Ovary (tissue), 9 donors: ENCODE measurements around the gene PABPN1. TPM values are rescaled to one million over a fixed set of nuclear protein-coding genes. Genes with fewer than 3 reads are reported as not detected.

Experiments used
- DNase-seq, 5 donors: peaks; one replicate each; pipeline ENCODE4 v3.0.0-alpha.2; 2019 to 2020
- H3K27ac ChIP-seq, 2 donors: fragments of 200-600 bp; one replicate each; pipeline versions ENCODE4 v1.5.1 to v1.8.0; 2019 to 2022
- H3K27me3 ChIP-seq: fragments of 200-600 bp; one replicate; pipeline ENCODE4 v1.8.0; 2022
- H3K36me3 ChIP-seq: fragments of 200-600 bp; sonication (generic); one replicate; pipeline ENCODE4 v1.5.1; 2019
- H3K4me1 ChIP-seq: one replicate; pipeline ENCODE4 v1.8.1; 2013; ENCODE audit warnings: mild to moderate bottlenecking, moderate library complexity; ENCODE audit not compliant: insufficient read depth
- H3K4me3 ChIP-seq: fragments of 200-600 bp; sonication (generic); one replicate; pipeline ENCODE4 v1.5.1; 2017
- H3K9me3 ChIP-seq, 2 donors: fragments of 200-600 bp in 1 of 2; sonication (generic) in 1 of 2; one replicate each; pipeline versions ENCODE4 v1.5.1 to v1.8.1; 2013 to 2019; ENCODE audit warnings: mild to moderate bottlenecking in 1 of 2, moderate library complexity in 1 of 2
- EP300 ChIP-seq: sonication (generic); formaldehyde crosslinking; IDR thresholded peaks from one replicate; pipeline ENCODE4 v1.6.1; 2017; ENCODE audit warnings: antibody characterized with exemption
- POLR2A ChIP-seq: fragments of 450-650 bp; IDR thresholded peaks from one replicate; pipeline ENCODE4 v1.6.1; 2017; ENCODE audit warnings: antibody characterized with exemption, mild to moderate bottlenecking, moderate library complexity
- WGBS, 3 donors: extraction: QIAGEN DNeasy Blood & Tissue Kit in 1 of 3; methylation state at CpG; one replicate each; pipeline versions ENCODE4 v1.1.5 to v1.1.7; 2013 to 2017; 5-methylcytosine and 5-hydroxymethylcytosine counted together
- intact Hi-C, 4 donors: fragments of 100-400 bp; cut with DNase I; formaldehyde crosslinking; loops; one replicate each; pipeline versions ENCODE4 v1.11.0 to v1.15.1; 2022 to 2023
- polyA plus RNA-seq, 2 donors: library from polyadenylated mRNA; stranded (reverse); fragments of 200-250 nt in 1 of 2; fragments of 350-450 nt in 1 of 2; fragmentation: Illumina TruSeq in 1 of 2; extraction: RNeasy Lipid Tissue Mini Kit (QIAGEN cat#74804) in 1 of 2; gene quantifications; one replicate each; pipeline ENCODE4 v1.2.3, GENCODE V29; 2013 to 2014
- total RNA-seq, 7 donors: library from RNA; depleted of rRNA in 2 of 7; stranded (reverse); fragments of >200 nt in 2 of 7; fragmentation: NEBNext Ultra II Directional in 3 of 7; extraction: Animal tissue kit (Norgen Biotek cat#: 25700) in 3 of 7; gene quantifications; one replicate each; pipeline versions ENCODE4 v1.1.0 to v1.2.4, GENCODE V29; 2016 to 2023
- TF ChIP-seq, protein P1 (sequence below), 3 donors: fragments of 450-650 bp in 2 of 3; fragments of 200-600 bp in 1 of 3; IDR thresholded peaks; one replicate each; pipeline versions ENCODE4 v1.5.1 to v1.8.0; 2016 to 2022; ENCODE audit warnings: antibody characterized with exemption in 3 of 3, mild to moderate bottlenecking in 1 of 3
- donor health status: DM: no; HTN: no; CAD: no; lungs with moderate emphysema.
- donor health status: DM: no; HTN: no; CAD: no.
- donor health status: Bipolar disorder and iron deficiency.
- donor health status: DM: yes; HTN: yes; CAD: no.
- donor health status: DM: no; HTN: no; CAD: no.
- donor health status: DM: yes; HTN: yes; CAD: no.

PABPN1 gene
- total and polyA plus RNA-seq, 9 donors, result 37.2 to 164 (median 136) TPM

DNA sequence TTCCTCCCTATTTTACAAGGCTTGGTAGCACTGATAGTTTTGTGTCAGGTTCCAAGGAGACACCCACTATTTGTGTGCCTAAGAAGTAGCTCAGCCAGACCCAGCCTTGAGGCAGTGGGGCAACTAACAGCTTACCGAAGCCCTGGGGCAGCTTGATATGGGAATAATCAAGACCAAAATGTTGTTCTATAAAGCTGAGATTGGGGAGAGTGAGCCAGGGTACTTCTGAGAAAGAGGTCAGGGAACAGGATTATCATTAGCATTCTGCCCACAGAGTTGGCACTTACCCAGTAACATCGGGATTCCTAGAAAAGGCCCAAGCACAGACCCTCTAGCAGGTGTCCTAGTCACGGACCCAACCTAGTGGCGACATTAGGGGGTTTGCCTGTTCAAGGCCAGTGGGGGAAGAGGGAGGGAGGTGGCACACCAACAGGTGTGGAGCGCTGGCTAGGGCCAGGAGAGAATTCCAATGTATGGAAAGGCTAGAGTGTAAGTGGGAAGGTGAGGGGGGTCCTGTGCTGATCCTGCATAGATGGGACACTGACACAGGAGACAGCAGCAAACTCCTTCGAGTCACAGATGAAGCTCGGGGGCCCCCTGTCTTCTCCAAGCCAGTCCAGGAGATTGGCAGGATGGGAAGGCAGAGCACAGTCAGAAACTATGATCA is 23.5 kb upstream of the PABPN1 start:
- H3K9me3 ChIP-seq, result no peaks in the 10 kb centered on the region
- no peak overlapping the region for H3K4me3 ChIP-seq
- no peaks in the 10 kb centered on the region for H3K4me1 ChIP-seq
- intact Hi-C loops, result loop anchor here in 1 of 4 donors (10.0 kb wide), 1 partner anchor 173 kb away; no protein-coding TSS in a partner anchor
- DNase-seq, result peak in 1 of 5 donors; percentile 19
- no peak overlapping the region for H3K27ac ChIP-seq
- no peak for TF ChIP-seq EP300
- TF ChIP-seq, protein P1, sequence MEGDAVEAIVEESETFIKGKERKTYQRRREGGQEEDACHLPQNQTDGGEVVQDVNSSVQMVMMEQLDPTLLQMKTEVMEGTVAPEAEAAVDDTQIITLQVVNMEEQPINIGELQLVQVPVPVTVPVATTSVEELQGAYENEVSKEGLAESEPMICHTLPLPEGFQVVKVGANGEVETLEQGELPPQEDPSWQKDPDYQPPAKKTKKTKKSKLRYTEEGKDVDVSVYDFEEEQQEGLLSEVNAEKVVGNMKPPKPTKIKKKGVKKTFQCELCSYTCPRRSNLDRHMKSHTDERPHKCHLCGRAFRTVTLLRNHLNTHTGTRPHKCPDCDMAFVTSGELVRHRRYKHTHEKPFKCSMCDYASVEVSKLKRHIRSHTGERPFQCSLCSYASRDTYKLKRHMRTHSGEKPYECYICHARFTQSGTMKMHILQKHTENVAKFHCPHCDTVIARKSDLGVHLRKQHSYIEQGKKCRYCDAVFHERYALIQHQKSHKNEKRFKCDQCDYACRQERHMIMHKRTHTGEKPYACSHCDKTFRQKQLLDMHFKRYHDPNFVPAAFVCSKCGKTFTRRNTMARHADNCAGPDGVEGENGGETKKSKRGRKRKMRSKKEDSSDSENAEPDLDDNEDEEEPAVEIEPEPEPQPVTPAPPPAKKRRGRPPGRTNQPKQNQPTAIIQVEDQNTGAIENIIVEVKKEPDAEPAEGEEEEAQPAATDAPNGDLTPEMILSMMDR (IDR thresholded peaks at IDR 0.05), result no peak
- no peak for TF ChIP-seq POLR2A
- no peaks in the 10 kb centered on the region for H3K27me3 ChIP-seq
- no peaks in the 10 kb centered on the region for H3K36me3 ChIP-seq
- WGBS, 3 donors, result 75 to 81% (median 76%) methylated on average over 7 of the region's 7 CpGs

- no peak for TF ChIP-seq EP300
- intact Hi-C loops, result loop anchor here in 1 of 4 donors (10.0 kb wide), 1 partner anchor 175 kb away; no protein-coding TSS in a partner anchor
These were observed 21.9 kb upstream of the PABPN1 start for GRCh38 chr14:23299211-23299957.

DNA sequence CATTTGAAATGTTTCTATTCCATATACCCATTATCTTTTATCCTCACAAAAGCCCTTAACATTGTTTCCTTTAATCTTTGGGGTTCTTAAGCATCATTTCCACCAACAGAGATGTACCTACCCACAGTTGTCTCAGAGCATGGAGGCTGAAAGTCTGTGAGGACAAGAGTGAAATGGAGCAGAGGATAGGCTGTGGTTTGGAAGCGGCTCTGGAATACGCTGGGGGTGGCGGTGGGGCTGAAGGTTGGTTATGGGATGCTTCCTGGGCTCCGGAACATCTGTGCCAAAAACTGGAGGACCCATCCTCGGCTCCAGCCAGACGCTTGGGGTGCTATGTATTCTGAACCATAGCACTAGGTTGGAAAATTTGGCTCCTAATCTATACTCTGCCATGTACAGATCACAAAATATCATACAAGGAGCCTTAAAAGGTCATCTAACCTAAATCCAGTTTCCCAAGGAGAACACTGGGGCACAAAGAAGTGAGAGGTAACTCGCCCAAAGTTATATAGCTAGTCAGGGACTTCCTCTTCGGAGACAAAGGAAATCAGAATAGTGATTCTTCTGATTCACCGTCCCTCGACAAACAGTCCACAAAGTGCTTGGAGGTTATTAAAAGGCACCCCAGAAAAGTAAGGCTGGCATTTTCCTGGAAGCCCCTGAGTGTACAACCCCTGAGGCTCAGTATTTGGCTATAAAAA is 21.1 kb upstream of the PABPN1 start:
- DNase-seq, result peak in 1 of 5 donors; percentile 54
- WGBS, 3 donors, result 75 to 80% (median 78%) methylated on average over 10 of the region's 10 CpGs
- Histone ChIP-seq H3K4me3 (peak overlapping the region; percentile 63), H3K27me3 (no peaks in the 10 kb centered on the region), H3K4me1 (no peaks in the 10 kb centered on the region), H3K36me3 (no peaks in the 10 kb centered on the region), H3K9me3 (no peaks in the 10 kb centered on the region), H3K27ac (peak overlapping the region; percentile 92 to 94)
- TF ChIP-seq POLR2A (no peak), EP300 (no peak)
- TF ChIP-seq, protein P1 (IDR thresholded peaks at IDR 0.05), result no peak
- intact Hi-C loops, result loop anchor here in 2 of 4 donors (5.0 to 10.0 kb wide), 2 partner anchors 175 to 293 kb away; no protein-coding TSS in a partner anchor

More at GRCh38 chr14:23299211-23299957, 21.9 kb upstream of the PABPN1 start:
- no peaks in the 10 kb centered on the region for H3K4me1 ChIP-seq
- H3K4me3 ChIP-seq, result no peak overlapping the region
- H3K36me3 ChIP-seq, result no peaks in the 10 kb centered on the region
- no peaks in the 10 kb centered on the region for H3K9me3 ChIP-seq
- DNase-seq, result peak in 1 of 5 donors; percentile 17
- WGBS, 3 donors, result 82 to 95% (median 89%) methylated on average over 2 of the region's 2 CpGs
- no peaks in the 10 kb centered on the region for H3K27me3 ChIP-seq
- no peak overlapping the region for H3K27ac ChIP-seq

DNA sequence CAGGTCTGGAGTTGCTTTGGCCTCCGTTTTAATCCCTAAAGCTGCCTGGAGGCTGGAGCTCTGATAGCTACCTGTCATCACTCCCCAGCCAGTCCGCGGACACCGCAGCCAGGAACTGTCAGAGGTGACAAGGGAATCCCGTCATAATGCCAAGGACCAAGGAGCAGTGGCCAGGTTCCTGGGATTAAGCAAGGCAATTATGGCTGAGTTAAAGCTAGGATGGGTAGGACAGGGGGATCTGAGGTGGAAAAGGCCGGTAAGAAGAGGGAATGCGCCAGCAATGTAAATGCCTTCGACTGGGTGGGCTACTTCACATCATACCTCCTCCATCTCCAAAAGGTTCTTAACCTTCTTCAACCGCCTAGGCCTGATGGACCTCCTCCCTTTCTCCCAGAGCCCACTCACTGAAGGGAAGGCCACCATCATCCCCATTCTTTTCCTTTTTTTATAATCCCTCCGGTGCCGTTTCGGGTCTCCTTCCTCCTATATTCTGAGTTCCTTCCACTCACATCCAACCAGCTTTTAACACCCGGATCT is 20.5 kb upstream of the PABPN1 start:
- no peaks in the 10 kb centered on the region for H3K36me3 ChIP-seq
- H3K27ac ChIP-seq, result peak overlapping the region; percentile 92 to 94
- no peaks in the 10 kb centered on the region for H3K9me3 ChIP-seq
- DNase-seq, result peak in 4 of 5 donors; percentile 48 to 63 (median 59)
- intact Hi-C loops, result loop anchor here in 1 of 4 donors (5.0 kb wide), 1 partner anchor 293 kb away; no protein-coding TSS in a partner anchor
- H3K27me3 ChIP-seq, result no peaks in the 10 kb centered on the region
- peak overlapping the region; percentile 63 for H3K4me3 ChIP-seq
- no peak for TF ChIP-seq EP300
- WGBS, 3 donors, result 2 to 5% (median 3%) methylated on average over 13 of the region's 13 CpGs
- H3K4me1 ChIP-seq, result no peaks in the 10 kb centered on the region
